ENCODE results near the gene ADAT1.

The ADAT1 gene

GRCh38 chr16:75556431-75556950 lies 66.6 kb downstream of the ADAT1 start:
- DNase-seq (ENCODE audit: low spot score): no peak
- no peak for TF ChIP-seq CTCF (IDR thresholded peaks at IDR 0.05; ENCODE audit: extremely low read depth, insufficient read depth, missing control alignments)
- in situ Hi-C loops (cut with MboI; ENCODE audit: low pct_unique_long_range_greater_than_20kb, low sequenced_read_pairs, unreplicated experiment): no loop called here

GRCh38 chr16:75555707-75556430 lies 67.2 kb downstream of the ADAT1 start, which contains the start of gene TMEM231:
TMEM231 (minus strand) TSS chr16:75556252; CDS start chr16:75556209, 43 bp downstream.
- in situ Hi-C loops (cut with MboI; ENCODE audit: low pct_unique_long_range_greater_than_20kb, low sequenced_read_pairs, unreplicated experiment): no loop called here
- DNase-seq (ENCODE audit: low spot score): peak; percentile 97
- peak; percentile 16 for TF ChIP-seq CTCF (IDR thresholded peaks at IDR 0.05; ENCODE audit: extremely low read depth, insufficient read depth, missing control alignments)

DNA sequence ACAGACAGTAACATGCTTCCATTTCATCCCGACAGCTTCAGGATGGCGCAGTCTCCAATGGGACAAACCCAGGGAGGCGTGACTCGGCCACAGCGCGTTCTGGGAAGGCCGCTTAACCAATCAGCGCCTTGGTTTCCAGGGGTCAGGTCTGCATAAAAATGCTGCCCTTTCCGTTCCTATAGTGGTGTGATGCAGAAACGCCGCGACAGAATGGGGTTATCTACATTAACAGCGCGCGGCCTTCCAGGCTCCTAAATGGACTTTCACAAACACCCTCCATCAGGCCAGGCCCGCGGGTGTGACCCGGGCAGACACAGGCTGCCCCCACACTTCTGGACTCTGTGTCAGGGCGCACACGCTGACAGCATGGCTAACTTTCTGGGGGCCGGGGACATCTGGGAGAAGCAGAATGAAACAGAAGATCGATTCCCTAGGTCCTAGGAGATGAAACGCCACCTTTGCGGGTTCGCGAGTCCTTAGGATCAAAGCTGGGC lies 67.8 kb downstream of the ADAT1 start:
- DNase-seq (ENCODE audit: low spot score): peak; percentile 75
- in situ Hi-C loops (cut with MboI; ENCODE audit: low pct_unique_long_range_greater_than_20kb, low sequenced_read_pairs, unreplicated experiment): no loop called here
- TF ChIP-seq CTCF (IDR thresholded peaks at IDR 0.05; ENCODE audit: extremely low read depth, insufficient read depth, missing control alignments): no peak

DNA sequence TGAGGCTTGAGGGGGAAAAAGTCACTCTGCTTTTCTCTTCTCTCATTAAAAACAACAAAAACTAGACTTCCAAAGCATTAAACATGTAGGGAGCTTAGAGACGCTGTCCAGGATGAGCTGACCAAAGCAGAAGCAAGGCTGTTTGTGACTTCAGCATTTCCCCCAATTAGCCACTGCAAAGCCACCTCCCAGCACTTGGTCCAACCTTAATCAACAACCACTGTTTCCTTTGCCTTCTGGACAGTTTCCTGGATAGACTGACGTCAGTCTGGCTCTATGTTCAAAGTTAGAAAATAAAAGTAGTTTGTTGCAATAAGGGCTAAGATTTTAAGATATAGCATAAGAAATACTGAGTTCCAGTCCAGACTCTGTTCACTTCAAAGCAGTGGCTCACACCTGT lies 70.1 kb downstream of the ADAT1 start:
- no peak for TF ChIP-seq CTCF (IDR thresholded peaks at IDR 0.05; ENCODE audit: extremely low read depth, insufficient read depth, missing control alignments)
- no peak for DNase-seq (ENCODE audit: low spot score)
- in situ Hi-C loops (cut with MboI; ENCODE audit: low pct_unique_long_range_greater_than_20kb, low sequenced_read_pairs, unreplicated experiment): no loop called here

DNA sequence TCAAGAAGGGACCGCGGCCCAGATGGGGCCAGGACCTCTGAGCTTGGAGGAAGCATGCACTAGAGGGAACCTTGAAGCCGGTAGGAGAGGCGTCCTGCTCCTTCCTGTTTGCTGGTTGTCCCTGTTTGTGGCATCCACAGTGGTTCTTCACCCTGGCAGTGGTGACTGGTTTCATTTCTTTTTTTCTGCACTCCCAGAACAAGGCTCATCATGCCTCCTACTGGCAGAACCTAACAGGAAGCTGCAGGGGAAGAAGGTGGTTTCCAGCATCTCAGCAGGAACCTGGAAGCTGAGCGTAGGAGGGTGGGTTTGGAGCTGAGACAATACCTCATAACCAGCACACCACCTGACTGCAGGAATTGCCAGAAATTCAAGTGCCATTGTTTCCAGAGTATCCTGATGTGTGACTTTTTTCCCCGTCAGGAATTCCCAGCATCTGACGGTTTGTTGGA lies 72.8 kb downstream of the ADAT1 start:
- TF ChIP-seq CTCF (IDR thresholded peaks at IDR 0.05; ENCODE audit: extremely low read depth, insufficient read depth, missing control alignments): peak; percentile 60
- in situ Hi-C loops (cut with MboI; ENCODE audit: low pct_unique_long_range_greater_than_20kb, low sequenced_read_pairs, unreplicated experiment): no loop called here
- DNase-seq (ENCODE audit: low spot score): peak; percentile 66
